NCI-H82 treated with DMSO at 0.1 percent for 48 hours (cell line): ENCODE measurements around the gene TRPM2.

Experiments
- DNase-seq: peaks from one replicate; lab custom pipeline; 2025; ENCODE audit not compliant: unreplicated experiment; lab: John Stamatoyannopoulos, UW

TRPM2 gene

GRCh38 chr21:44371596-44371995, 18.2 kb downstream of the TRPM2 start:
- DNase-seq: no peak

GRCh38 chr21:44372616-44373015, 19.2 kb downstream of the TRPM2 start:
- no peak for DNase-seq

DNA sequence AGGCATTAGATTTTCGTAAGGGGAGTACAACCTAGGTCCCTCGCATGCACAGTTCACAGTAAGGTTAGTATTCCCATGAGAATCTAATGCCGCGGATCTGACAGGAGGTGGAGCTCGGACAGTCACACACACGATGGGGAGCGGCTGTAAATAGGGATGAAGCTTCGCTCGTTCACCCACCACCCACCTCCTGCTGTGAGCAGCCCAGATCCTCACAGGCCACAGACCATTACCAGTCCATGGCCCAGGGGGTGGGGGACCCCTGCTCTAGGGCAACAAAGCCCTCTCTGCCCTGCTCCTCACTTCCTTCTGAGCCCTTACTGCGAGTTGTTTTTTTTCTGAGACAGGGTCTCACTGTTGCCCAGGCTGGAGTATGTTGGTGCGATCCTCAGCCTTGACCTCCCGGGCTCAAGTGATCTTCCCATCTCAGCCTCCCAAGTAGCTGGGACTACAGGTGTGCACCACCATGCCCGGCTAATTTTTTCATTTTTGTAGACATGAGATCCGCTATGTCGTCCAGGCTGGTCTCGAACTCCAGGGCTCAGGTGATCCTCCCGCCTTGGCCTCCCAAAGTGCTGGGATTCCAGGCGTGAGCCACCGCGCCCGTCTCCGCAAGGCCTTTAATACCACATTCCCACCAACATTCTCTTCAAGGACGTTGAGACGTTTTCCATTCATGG, 21.3 kb downstream of the TRPM2 start:
- no peak for DNase-seq

DNA sequence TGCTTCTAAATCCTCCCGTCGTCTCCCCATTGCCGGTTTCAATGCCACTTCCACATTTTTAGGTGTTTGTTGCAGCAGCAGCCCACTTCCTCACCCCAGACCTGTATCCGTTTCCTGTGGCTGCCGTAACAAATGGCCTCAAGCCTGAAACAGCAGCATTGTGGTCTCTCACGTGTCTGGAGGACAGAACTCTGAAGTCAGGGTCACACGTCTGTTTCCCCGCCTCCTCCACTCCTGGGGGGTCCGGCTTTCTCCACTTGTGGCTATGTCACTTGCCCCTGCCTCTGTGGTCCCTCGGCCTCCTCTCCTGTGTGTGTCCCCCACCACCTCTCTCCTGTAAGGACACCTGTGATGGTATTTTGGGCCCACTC, 21.8 kb downstream of the TRPM2 start:
- DNase-seq: no peak

- DNase-seq: no peak
Observed at GRCh38 chr21:44375761-44376241, 22.4 kb downstream of the TRPM2 start.

DNA sequence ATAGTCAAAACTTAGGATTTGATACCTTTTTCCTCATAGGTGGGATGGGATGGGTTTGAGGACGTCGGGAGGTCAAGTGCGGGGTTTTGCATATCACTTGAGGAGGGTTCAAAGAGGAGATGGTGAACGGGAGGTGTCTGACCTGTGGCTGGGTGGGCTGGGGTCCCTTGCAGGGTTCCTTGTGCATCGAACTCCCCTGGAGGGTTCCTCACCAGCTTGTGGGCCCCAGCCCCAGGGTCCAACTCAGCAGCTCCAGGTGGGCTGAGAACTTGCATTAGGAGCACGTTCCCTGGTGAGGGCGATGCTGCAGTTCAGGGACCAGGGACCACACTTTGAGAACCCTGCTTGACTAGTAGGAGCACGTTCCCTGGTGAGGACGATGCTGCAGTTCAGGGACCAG, 23.2 kb downstream of the TRPM2 start:
- DNase-seq: no peak

GRCh38 chr21:44377201-44377921, 23.9 kb downstream of the TRPM2 start:
- DNase-seq: no peak

DNA sequence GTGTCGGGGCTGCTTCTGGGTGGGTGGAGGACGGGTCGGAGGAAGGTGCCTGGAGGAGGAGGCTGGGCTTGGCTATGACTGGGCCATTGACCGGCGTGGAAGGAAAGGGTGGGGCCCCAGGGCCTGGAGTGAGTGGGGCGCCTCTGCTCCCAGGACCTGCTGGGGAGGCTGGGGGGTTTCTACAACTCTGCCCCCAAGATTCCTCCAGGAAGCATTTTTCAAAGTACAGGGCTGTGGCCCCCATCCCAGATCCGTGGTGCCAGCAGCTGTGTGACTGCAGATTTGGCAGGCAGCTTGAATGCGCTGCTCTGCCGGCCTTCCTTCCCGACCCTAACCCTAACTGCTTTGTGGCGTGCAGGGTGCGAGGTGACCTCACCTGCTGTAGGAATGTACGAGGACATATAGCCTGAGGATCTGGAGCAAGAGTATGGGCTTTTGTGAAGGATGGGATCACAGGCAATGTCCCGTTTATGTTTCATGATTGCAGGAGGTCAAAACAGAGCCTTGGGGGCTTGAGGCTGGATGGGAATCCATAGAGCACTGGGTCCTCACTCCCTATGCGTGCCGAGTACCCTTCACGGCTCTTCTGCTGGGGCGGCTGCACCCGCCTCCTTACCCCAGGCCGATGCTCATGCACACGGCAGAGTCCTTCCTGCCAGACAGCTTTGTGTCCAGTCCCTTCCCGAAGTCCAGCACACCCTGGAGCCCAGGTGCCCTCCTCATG, 24.7 kb downstream of the TRPM2 start:
- DNase-seq: no peak

- no peak for DNase-seq
Observed at GRCh38 chr21:44378646-44379514, 25.5 kb downstream of the TRPM2 start.

DNA sequence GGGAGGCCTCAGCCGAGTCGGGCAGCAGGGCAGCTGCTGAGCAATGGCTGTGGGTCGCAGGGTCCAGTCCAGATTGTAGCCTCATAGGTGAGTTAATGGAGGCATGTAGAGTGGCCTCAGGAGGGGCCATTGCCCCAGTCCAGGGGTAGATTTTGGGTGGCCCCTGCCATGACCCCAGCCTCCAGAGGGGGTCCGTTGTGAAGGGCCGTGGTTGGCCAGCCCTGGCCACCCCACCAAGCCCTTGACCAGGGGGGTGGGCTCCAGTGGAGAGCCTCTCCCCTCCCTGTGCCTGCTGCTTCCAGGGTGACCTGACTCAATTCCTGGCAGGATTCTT, 26.1 kb downstream of the TRPM2 start:
- no peak for DNase-seq

DNA sequence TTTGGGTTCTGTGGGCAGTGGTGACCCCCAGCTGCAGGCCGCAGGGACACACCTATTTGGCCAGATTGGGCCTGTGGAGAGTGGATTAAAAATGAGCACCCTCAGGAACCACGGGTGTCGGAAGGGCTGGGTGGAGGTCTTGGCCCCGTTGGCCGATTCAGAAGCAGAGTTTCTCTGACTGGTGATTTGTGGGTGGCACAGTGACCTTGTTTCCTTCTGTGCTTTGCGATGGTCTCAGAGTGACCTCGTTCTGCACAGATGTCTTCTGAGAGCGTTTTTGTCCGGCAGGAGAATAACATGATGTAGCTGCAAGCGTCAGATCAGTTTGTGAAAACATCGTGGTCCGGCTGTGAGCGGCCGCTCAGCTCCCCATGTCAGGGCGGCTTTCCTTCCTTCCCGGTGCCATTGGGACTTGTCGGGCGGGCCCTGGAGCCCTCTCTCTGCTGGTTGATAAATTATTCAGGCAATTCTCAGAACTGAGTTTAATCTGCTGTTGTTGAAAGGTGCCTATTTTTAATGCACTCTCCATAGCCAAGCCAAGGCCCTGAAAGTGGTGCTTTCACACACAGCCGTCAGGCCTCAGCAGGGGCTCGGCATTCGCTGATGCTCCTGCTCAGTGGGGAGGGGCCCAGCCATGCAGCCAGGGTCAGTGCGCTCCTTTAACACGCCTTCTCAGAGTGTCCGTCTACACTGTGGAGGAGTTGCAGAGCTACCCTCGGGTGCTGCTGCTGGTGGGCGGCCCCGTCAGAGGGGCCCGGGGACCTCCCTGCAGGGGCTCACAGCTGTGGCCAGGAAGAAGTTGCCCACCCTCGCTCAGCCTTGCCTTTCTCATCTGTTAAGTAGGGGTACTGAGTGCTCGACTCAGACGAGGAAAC, 26.8 kb downstream of the TRPM2 start:
- DNase-seq: no peak

- no peak for DNase-seq
Observed at GRCh38 chr21:44380876-44381275, 27.5 kb downstream of the TRPM2 start.

DNA sequence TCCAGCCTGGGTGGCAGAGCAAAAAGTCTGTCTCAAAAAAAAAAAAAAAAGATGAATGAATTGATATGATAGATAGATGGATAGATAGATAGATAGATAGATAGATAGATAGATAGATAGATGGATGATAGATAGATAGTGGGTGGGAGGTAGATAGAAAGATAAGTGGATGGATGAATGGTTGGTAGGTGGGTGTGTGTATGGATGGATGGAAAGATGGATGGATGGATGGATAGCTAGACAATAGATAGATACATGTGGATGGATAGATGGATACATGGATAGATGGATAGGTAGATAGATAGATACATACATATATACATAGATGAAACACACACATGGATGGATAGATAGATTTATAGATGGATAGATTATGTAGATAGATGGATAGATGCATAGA, 28.5 kb downstream of the TRPM2 start:
- no peak for DNase-seq

GRCh38 chr21:44382536-44382935, 29.1 kb downstream of the TRPM2 start:
- no peak for DNase-seq

DNA sequence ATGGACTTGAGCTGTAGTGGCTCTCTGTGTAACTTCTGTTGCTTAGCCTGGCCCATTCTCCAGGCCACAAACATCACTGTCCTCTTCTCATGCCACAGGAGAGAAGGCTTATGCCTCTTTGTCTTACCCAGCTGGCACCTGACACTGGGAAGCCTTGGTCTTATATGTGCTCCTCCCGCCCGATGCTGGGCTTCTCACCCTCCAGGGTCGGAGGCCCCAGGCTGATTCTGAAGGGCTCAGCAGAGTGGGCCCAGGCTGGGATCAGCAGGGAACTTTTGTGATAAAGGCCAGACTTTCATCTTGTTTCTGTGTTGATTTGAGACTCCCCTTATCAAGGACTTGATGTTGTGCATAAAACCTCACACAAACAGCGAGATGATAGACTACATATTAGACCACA, 29.8 kb downstream of the TRPM2 start:
- no peak for DNase-seq

DNA sequence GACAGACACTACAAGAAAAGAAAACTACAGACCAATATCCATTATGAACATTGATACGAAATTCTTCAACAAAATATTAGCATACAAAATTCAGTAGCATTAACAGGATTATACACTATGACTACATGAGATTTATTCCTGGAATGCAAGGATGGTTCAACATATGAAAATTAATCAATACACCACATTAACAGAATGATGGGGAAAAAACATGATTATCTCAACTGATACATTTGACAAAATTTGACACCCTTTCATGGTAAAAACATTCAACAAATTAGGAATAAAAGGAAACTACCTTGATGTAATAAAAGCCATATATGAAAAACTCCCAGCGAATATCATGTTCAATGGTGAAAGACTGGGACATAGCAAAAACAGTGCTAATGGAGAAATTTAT, 31.5 kb downstream of the TRPM2 start:
- DNase-seq: no peak

DNA sequence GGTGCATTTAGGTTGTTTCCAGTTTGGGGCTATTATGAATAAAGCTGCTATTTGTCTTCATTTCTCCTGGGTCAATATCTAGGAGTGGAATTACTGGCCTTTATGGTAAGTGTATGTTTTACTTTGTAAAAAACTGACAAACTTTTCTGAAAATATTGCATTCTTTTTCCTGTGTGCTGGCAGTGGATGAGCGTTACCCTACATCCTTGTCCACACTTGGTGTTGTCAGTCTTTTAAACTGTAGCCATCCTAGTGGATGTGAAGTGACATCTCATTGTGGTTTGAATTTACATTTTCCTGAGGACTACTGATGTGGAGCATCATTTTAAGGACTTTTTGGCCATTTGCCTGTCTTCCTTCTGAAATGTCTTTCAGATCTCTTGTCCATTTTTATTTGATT, 35.9 kb downstream of the TRPM2 start:
- no peak for DNase-seq

GRCh38 chr21:44390886-44391285, 37.5 kb downstream of the TRPM2 start:
- DNase-seq: no peak

- DNase-seq: no peak
Observed at GRCh38 chr21:44391345-44392091, 38.1 kb downstream of the TRPM2 start.

- no peak for DNase-seq
Observed at GRCh38 chr21:44392185-44392584, 38.8 kb downstream of the TRPM2 start.
